Smooth muscle cell (in vitro differentiated cells): Measurements from ENCODE around the gene MEX3A. TPM values are rescaled to one million over a fixed set of nuclear protein-coding genes. Genes with fewer than 3 reads are reported as not detected.
A peak's percentile ranks its signal among the peaks of the same experiment; 100 is the strongest.

Source experiments
- DNase-seq: peaks from one replicate; lab custom pipeline; 2025; ENCODE audit not compliant: unreplicated experiment; lab: John Stamatoyannopoulos, UW
- H2AFZ ChIP-seq: fragments of 200-600 bp; sonication (generic); 2 replicates; pipeline ENCODE4 v1.6.0; 2016; ENCODE audit warnings: antibody characterized with exemption, low read depth, mild to moderate bottlenecking
- H3F3A ChIP-seq: fragments of 200-600 bp; sonication (generic); 2 replicates; pipeline ENCODE4 v1.6.0; 2017; ENCODE audit warnings: antibody characterized with exemption, low read depth
- H3K27ac ChIP-seq: fragments of 200-600 bp; sonication (generic); 2 replicates; pipeline ENCODE4 v1.5.1; 2016; ENCODE audit warnings: low read depth, mild to moderate bottlenecking
- H3K27me3 ChIP-seq: fragments of 200-600 bp; sonication (generic); 2 replicates; pipeline ENCODE4 v1.6.1; 2016; ENCODE audit warnings: low read depth, mild to moderate bottlenecking
- H3K36me3 ChIP-seq: fragments of 200-600 bp; sonication (generic); 2 replicates; pipeline ENCODE4 v1.5.1; 2016; ENCODE audit warnings: low read depth
- H3K4me1 ChIP-seq: fragments of 200-600 bp; sonication (generic); 2 replicates; pipeline ENCODE4 v1.5.1; 2016; ENCODE audit warnings: low read depth
- H3K4me2 ChIP-seq: fragments of 200-600 bp; sonication (generic); 2 replicates; pipeline ENCODE4 v1.6.0; 2016; ENCODE audit warnings: mild to moderate bottlenecking
- H3K4me3 ChIP-seq: fragments of 200-600 bp; sonication (generic); 2 replicates; pipeline ENCODE4 v1.5.1; 2016; ENCODE audit warnings: mild to moderate bottlenecking
- H3K79me2 ChIP-seq: fragments of 200-600 bp; sonication (generic); 2 replicates; pipeline ENCODE4 v1.6.0; 2016; ENCODE audit warnings: low read depth, mild to moderate bottlenecking
- H3K9ac ChIP-seq: fragments of 200-600 bp; sonication (generic); 2 replicates; pipeline ENCODE4 v1.6.0; 2016; ENCODE audit warnings: low read depth
- H3K9me3 ChIP-seq: fragments of 200-600 bp; sonication (generic); replicated peaks from 2 replicates; pipeline ENCODE4 v1.5.1; 2016; ENCODE audit warnings: low read depth
- H4K20me1 ChIP-seq: fragments of 200-600 bp; sonication (generic); 2 replicates; pipeline ENCODE4 v1.6.0; 2016; ENCODE audit warnings: low read depth
- CTCF ChIP-seq: fragments of 200-600 bp; sonication (generic); IDR thresholded peaks from 2 replicates; pipeline ENCODE4 v1.5.1; 2017; ENCODE audit warnings: borderline replicate concordance, mild to moderate bottlenecking, antibody characterized with exemption; ENCODE audit not compliant: insufficient read depth, poor library complexity, severe bottlenecking
- WGBS: methylation state at CpG from one replicate; pipeline ENCODE4 v1.1.7; 2016; ENCODE audit warnings: low lambda C conversion rate; 5-methylcytosine and 5-hydroxymethylcytosine counted together
- polyA plus RNA-seq: library from polyadenylated mRNA; unstranded; fragments of >200 nt; fragmentation: Nextera tagmentation; extraction: Ambion mirVana; gene quantifications from 2 replicates; pipeline ENCODE4 v1.2.1, GENCODE V29; 2016
- total RNA-seq: library from RNA; depleted of rRNA; stranded (reverse); fragments of >200 nt; gene quantifications from 2 replicates; pipeline ENCODE4 v1.2.3, GENCODE V29; 2014

The MEX3A gene
- total and polyA plus RNA-seq, 2 experiments from 2014 or later: 10.5 to 13.8 TPM

- peaks cover 41% of the 10 kb centered on the region for H3K4me1 ChIP-seq
These were observed 46.7 kb upstream of the MEX3A start for GRCh38 chr1:156128654-156129597.

GRCh38 chr1:156128308-156128653, 46.0 kb upstream of the MEX3A start:
- Histone ChIP-seq H3F3A (peaks cover 26% of the 10 kb centered on the region), H4K20me1 (peaks cover 80% of the 10 kb centered on the region), H3K4me1 (peaks cover 46% of the 10 kb centered on the region), H3K4me2 (peak overlapping the region; percentile 88), H2AFZ (no peak overlapping the region), H3K27ac (peak overlapping the region; percentile 100), H3K79me2 (peaks cover 71% of the 10 kb centered on the region), H3K27me3 (no peaks in the 10 kb centered on the region), H3K9me3 (no peaks in the 10 kb centered on the region), H3K9ac (peak overlapping the region; percentile 91), H3K36me3 (no peaks in the 10 kb centered on the region), H3K4me3 (peak overlapping the region; percentile 25)
- DNase-seq: no peak
- WGBS: 42% methylated on average over 2 of the region's 2 CpGs
- TF ChIP-seq CTCF: no peak

More at GRCh38 chr1:156128654-156129597, 46.7 kb upstream of the MEX3A start:
- Histone ChIP-seq H3K9ac (peak overlapping the region; percentile 91), H3K4me2 (peak overlapping the region; percentile 88), H4K20me1 (peaks cover 85% of the 10 kb centered on the region), H3K36me3 (peaks cover 3% of the 10 kb centered on the region), H3F3A (peaks cover 26% of the 10 kb centered on the region), H3K4me3 (peak overlapping the region; percentile 25), H3K79me2 (peaks cover 70% of the 10 kb centered on the region), H2AFZ (no peak overlapping the region), H3K9me3 (no peaks in the 10 kb centered on the region), H3K27me3 (no peaks in the 10 kb centered on the region), H3K27ac (peak overlapping the region; percentile 100)
- no peak for DNase-seq
- 6% methylated on average over 8 of the region's 8 CpGs for WGBS
- no peak for TF ChIP-seq CTCF

GRCh38 chr1:156126630-156127534, 44.6 kb upstream of the MEX3A start:
- peak; percentile 53 for DNase-seq
- Histone ChIP-seq H3K9me3 (no peaks in the 10 kb centered on the region), H2AFZ (no peak overlapping the region), H3F3A (peaks cover 33% of the 10 kb centered on the region), H3K36me3 (no peaks in the 10 kb centered on the region), H3K9ac (peak overlapping the region; percentile 98), H3K4me1 (peaks cover 60% of the 10 kb centered on the region), H3K79me2 (peaks cover 72% of the 10 kb centered on the region), H3K27ac (peak overlapping the region; percentile 100), H3K4me3 (no peak overlapping the region), H3K4me2 (peak overlapping the region; percentile 88), H3K27me3 (no peaks in the 10 kb centered on the region), H4K20me1 (peaks cover 75% of the 10 kb centered on the region)
- WGBS: 41% methylated on average over 15 of the region's 15 CpGs
- no peak for TF ChIP-seq CTCF
